Upper lobe of left lung (tissue), 6 donors: ENCODE data around the gene ADAMTS17. TPM values are rescaled to one million over a fixed set of nuclear protein-coding genes. Genes with fewer than 3 reads are reported as not detected.

Experiments
- ATAC-seq, 2 donors: fragments of 200-7000 bp; cut with Tn5 transposase; one replicate each; pipeline ENCODE4 v1.9.1; 2022; ENCODE audit warnings: mild to moderate bottlenecking in 2 of 2, moderate library complexity in 2 of 2; ENCODE audit not compliant: low FRiP score in 2 of 2
- DNase-seq, 2 donors: peaks; one replicate each; pipeline ENCODE4 v3.0.0-alpha.2; 2019 to 2020
- H3K27ac ChIP-seq, 4 donors: fragments of 200-600 bp; sonication (generic); one replicate each; pipeline ENCODE4 v1.5.1; 2016 to 2019
- H3K27me3 ChIP-seq, 4 donors: fragments of 200-600 bp; sonication (generic); one replicate each; pipeline ENCODE4 v1.5.1; 2017 to 2019
- H3K36me3 ChIP-seq, 4 donors: fragments of 200-600 bp; sonication (generic); one replicate each; pipeline ENCODE4 v1.5.1; 2016 to 2019
- H3K4me1 ChIP-seq, 4 donors: fragments of 200-600 bp; sonication (generic); one replicate each; pipeline ENCODE4 v1.5.1; 2018 to 2019
- H3K4me3 ChIP-seq, 4 donors: fragments of 200-600 bp; sonication (generic); one replicate each; pipeline ENCODE4 v1.5.1; 2017 to 2019; ENCODE audit warnings: mild to moderate bottlenecking in 2 of 4, moderate library complexity in 1 of 4
- H3K9me3 ChIP-seq, 4 donors: fragments of 200-600 bp; sonication (generic); one replicate each; pipeline ENCODE4 v1.5.1; 2018 to 2019
- EP300 ChIP-seq, 4 donors: sonication (generic); formaldehyde crosslinking; IDR thresholded peaks; one replicate each; pipeline ENCODE4 v1.5.1; 2017; ENCODE audit warnings: antibody characterized with exemption in 4 of 4, control low read depth in 2 of 4
- POLR2A ChIP-seq, 4 donors: fragments of 450-650 bp; IDR thresholded peaks; one replicate each; pipeline ENCODE4 v1.5.1; 2016 to 2017; ENCODE audit warnings: antibody characterized with exemption in 4 of 4, mild to moderate bottlenecking in 2 of 4
- POLR2AphosphoS5 ChIP-seq, 2 donors: sonication (generic); formaldehyde crosslinking; IDR thresholded peaks; one replicate each; pipeline ENCODE4 v1.5.1; 2017; ENCODE audit warnings: antibody characterized with exemption in 2 of 2
- WGBS, 2 donors: methylation state at CpG; one replicate each; pipeline ENCODE4 v1.1.5; 2017 to 2018; 5-methylcytosine and 5-hydroxymethylcytosine counted together
- total RNA-seq, 6 donors: library from RNA; depleted of rRNA in 4 of 6; stranded (reverse); fragments of >200 nt in 4 of 6; gene quantifications; one replicate each; pipeline versions ENCODE4 v1.1.0 to v1.2.1, GENCODE V29; 2016 to 2021
- TF ChIP-seq, protein P1 (sequence below), 6 experiments: fragments of 450-650 bp in 4 of 6; fragments of 200-600 bp in 2 of 6; sonication (generic) in 2 of 6; IDR thresholded peaks; one replicate each; pipeline ENCODE4 v1.5.1; 2016 to 2019; ENCODE audit warnings: antibody characterized with exemption in 6 of 6
- donor health status: DM: no; HTN: no; CAD: no; lungs with moderate emphysema.
- donor health status: DM: no; HTN: yes; CAD: no; lungs with severe emphysema.

The ADAMTS17 gene
- total RNA-seq, 6 donors from 2014 or later = 3.2 to 11.5 (median 5.7) TPM

DNA sequence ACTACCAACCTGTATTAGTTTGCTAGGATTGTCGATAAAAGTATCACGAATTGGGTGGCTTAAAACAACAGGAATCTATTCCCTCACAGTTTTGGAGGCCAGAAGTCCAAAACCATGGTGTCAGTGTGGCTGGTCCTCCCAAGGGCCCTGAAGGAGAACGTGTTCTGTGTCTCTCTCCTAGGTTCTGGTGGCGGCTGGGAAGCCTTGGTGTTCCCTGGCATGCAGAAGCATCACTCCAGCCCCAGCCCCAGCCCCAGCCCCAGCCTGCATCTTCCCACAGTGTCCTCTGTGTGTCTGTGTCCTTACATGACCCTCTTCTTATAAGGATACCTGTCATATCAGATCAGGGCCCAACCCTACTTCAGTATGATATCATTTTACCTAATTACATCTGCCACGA is 336.1 kb downstream of the ADAMTS17 start:
- WGBS, 2 donors = 89 to 95% methylated on average over 5 of the region's 5 CpGs
- H3K4me3 ChIP-seq = no peak overlapping the region
- no peak for DNase-seq
- H3K4me1 ChIP-seq = no peaks in the 10 kb centered on the region
- no peaks in the 10 kb centered on the region for H3K27me3 ChIP-seq
- H3K36me3 ChIP-seq = no peaks in the 10 kb centered on the region
- TF ChIP-seq, protein P1, sequence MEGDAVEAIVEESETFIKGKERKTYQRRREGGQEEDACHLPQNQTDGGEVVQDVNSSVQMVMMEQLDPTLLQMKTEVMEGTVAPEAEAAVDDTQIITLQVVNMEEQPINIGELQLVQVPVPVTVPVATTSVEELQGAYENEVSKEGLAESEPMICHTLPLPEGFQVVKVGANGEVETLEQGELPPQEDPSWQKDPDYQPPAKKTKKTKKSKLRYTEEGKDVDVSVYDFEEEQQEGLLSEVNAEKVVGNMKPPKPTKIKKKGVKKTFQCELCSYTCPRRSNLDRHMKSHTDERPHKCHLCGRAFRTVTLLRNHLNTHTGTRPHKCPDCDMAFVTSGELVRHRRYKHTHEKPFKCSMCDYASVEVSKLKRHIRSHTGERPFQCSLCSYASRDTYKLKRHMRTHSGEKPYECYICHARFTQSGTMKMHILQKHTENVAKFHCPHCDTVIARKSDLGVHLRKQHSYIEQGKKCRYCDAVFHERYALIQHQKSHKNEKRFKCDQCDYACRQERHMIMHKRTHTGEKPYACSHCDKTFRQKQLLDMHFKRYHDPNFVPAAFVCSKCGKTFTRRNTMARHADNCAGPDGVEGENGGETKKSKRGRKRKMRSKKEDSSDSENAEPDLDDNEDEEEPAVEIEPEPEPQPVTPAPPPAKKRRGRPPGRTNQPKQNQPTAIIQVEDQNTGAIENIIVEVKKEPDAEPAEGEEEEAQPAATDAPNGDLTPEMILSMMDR (IDR thresholded peaks at IDR 0.05) = no peak
- no peak for TF ChIP-seq EP300 (IDR thresholded peaks at IDR 0.05)
- H3K9me3 ChIP-seq = no peaks in the 10 kb centered on the region
- H3K27ac ChIP-seq = no peak overlapping the region
- no peak for ATAC-seq

DNA sequence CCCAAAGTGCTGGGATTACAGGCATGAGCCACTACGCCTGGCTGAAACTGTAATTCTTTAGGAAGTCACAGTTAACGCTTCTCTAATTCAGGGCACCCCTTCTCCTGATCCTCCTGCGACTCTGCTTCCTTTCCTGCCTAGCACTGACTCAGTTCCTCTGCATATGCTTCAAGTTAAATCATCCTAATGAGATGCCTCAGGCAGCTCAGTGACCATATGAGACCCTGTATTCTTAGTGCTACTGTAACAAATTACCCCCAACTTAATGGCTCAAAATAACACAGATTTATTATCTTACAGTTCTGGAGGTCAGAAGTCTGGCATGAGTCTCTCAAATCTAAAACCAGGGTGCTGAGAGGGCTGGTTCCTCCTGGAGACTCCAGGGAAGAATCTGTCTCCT is 336.8 kb downstream of the ADAMTS17 start:
- Histone ChIP-seq H3K36me3 (no peaks in the 10 kb centered on the region), H3K4me1 (no peaks in the 10 kb centered on the region), H3K27me3 (no peaks in the 10 kb centered on the region), H3K4me3 (no peak overlapping the region), H3K27ac (no peak overlapping the region), H3K9me3 (no peaks in the 10 kb centered on the region)
- TF ChIP-seq, protein P1 (IDR thresholded peaks at IDR 0.05) = no peak
- TF ChIP-seq POLR2AphosphoS5 (IDR thresholded peaks at IDR 0.05) (no peak), POLR2A (IDR thresholded peaks at IDR 0.05) (no peak), EP300 (IDR thresholded peaks at IDR 0.05) (no peak)
- WGBS, 2 donors = 61 to 89% methylated on average over 3 of the region's 3 CpGs
- no peak for ATAC-seq
- DNase-seq = no peak

DNA sequence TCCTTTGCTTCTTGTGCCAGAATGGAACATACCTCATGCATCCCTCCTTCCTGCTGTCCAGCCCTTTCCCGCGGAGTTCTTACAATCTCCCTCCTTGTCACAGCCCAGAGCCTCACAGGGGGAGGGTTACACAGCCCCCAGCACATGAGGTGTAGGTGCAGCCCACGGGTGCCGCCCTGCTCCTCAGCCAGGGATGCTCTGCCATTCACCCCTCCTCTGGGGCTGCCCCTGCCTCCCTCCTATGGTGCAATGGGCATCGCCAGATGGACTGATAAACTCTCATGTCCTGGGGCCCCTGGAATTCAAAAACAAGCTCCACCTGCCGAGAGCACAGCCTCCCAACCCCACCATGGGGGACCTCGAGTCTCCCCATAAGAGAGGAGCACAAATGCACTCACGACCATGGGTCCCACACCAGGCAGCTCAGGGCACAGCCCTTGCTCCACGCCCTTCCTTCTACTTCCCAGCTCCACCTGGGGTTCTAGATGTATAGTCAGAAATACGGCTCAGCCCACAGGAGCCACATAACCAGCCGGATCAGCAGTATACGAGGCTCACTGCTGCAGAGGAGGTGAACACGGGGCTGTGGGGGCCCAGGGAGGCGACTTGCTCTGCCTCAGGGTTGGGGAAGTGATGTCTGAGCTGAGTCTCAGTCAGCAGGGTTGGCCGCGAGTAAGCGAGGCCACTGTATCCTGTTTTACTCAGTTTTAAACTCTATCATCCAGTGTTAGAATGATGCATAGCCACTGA is 338.8 kb downstream of the ADAMTS17 start:
- ATAC-seq (no peak), DNase-seq (no peak)
- H3K36me3 ChIP-seq = no peaks in the 10 kb centered on the region
- no peaks in the 10 kb centered on the region for H3K4me1 ChIP-seq
- no peaks in the 10 kb centered on the region for H3K27me3 ChIP-seq
- H3K4me3 ChIP-seq = no peak overlapping the region
- WGBS, 2 donors = 83 to 88% methylated on average over 13 to 17 of the region's 17 CpGs
- no peaks in the 10 kb centered on the region for H3K9me3 ChIP-seq
- H3K27ac ChIP-seq = no peak overlapping the region
- TF ChIP-seq, protein P1 (IDR thresholded peaks at IDR 0.05) = no peak

DNA sequence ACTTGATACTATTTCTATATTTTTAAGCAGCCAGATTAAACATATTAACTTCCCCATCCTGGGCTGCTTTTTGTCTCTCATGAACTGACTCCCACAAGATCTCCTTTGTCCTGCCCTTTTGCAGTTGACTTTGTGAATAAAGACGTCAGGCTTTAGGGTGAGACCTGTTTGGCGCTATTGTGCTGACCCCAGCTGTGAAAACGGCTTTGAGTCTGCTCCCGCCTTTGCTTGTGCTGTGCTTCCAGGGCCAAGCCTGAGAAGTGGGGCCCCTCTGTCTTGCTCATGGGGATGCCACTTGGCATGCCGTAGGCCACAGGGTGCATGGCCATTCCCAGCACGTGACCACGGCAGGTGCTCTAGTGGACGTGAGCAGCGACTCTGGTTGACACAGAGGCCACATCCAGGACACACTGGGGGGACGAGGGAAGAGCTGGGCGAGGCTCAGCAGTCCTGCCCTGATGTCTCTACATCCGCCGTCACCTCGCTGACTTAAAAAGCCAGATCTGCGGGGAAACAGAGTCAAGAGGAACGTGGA is 339.6 kb downstream of the ADAMTS17 start:
- TF ChIP-seq POLR2A (IDR thresholded peaks at IDR 0.05) = no peak
- no peak for TF ChIP-seq POLR2AphosphoS5 (IDR thresholded peaks at IDR 0.05)
- ATAC-seq (no peak), DNase-seq (no peak)
- no peaks in the 10 kb centered on the region for H3K36me3 ChIP-seq
- 79 to 84% methylated on average over 16 of the region's 16 CpGs for WGBS, 2 donors
- no peak overlapping the region for H3K4me3 ChIP-seq
- no peak overlapping the region for H3K27ac ChIP-seq
- H3K27me3 ChIP-seq = no peaks in the 10 kb centered on the region
- no peaks in the 10 kb centered on the region for H3K4me1 ChIP-seq
- no peaks in the 10 kb centered on the region for H3K9me3 ChIP-seq

DNA sequence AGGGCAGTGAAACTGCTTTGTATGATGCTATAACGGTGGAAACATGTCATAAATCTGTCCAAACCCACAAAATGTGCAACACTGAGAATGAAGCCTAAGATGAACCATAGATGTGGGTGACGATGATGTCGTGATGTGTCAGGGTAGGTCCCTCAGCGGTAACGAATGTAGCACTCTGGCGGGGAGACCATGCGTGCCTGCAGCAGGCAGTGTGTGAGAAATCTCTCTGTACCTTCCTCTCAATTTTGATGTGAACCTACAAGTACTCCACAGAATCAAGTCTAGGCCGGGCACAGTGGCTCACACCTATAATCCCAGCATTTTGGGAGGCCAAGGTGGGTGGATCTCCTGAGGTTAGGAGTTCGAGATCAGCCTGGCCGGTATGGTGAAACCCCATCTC is 340.4 kb downstream of the ADAMTS17 start:
- Histone ChIP-seq H3K36me3 (no peaks in the 10 kb centered on the region), H3K9me3 (no peaks in the 10 kb centered on the region), H3K27me3 (no peaks in the 10 kb centered on the region), H3K4me3 (no peak overlapping the region), H3K27ac (no peak overlapping the region), H3K4me1 (no peaks in the 10 kb centered on the region)
- no peak for TF ChIP-seq POLR2AphosphoS5 (IDR thresholded peaks at IDR 0.05)
- no peak for TF ChIP-seq EP300 (IDR thresholded peaks at IDR 0.05)
- TF ChIP-seq, protein P1 (IDR thresholded peaks at IDR 0.05) = no peak
- TF ChIP-seq POLR2A (IDR thresholded peaks at IDR 0.05) = no peak
- WGBS, 2 donors = 91 to 92% methylated on average over 9 to 10 of the region's 10 CpGs
- no peak for ATAC-seq
- no peak for DNase-seq
